PFSK-1 (cell line): ENCODE results near the gene RGL4.

Experiments
- FOXP2 ChIP-seq: optimal IDR thresholded peaks from 2 replicates; pipeline ENCODE3; 2011; ENCODE audit warnings: borderline replicate concordance, control low read depth, inconsistent platforms; ENCODE audit not compliant: insufficient read depth; ENCODE audit errors: extremely low read length, extremely low read depth
- POLR2AphosphoS5 ChIP-seq: IDR thresholded peaks from 2 replicates; pipeline ENCODE4 v1.6.1; 2012; ENCODE audit warnings: low read depth, mild to moderate bottlenecking, control low read depth, low read length, moderate library complexity
- REST ChIP-seq, 2 experiments: IDR thresholded peaks; 2 replicates each; pipeline versions ENCODE4 v1.6.1 to v1.8.0; 2011 to 2012; ENCODE audit warnings: low read depth in 2 of 2, low read length in 2 of 2, control low read depth in 1 of 2, inconsistent platforms in 1 of 2, mild to moderate bottlenecking in 1 of 2, moderate library complexity in 1 of 2; ENCODE audit not compliant: insufficient read depth in 1 of 2
- SIN3A ChIP-seq: IDR thresholded peaks from 2 replicates; pipeline ENCODE4 v1.6.1; 2012; ENCODE audit warnings: mild to moderate bottlenecking, low read length, moderate library complexity, borderline replicate concordance; ENCODE audit not compliant: insufficient read depth
- TAF1 ChIP-seq: IDR thresholded peaks from 2 replicates; pipeline ENCODE4 v1.6.1; 2012; ENCODE audit warnings: low read length, control low read depth, borderline replicate concordance; ENCODE audit not compliant: insufficient read depth

The RGL4 gene

DNA sequence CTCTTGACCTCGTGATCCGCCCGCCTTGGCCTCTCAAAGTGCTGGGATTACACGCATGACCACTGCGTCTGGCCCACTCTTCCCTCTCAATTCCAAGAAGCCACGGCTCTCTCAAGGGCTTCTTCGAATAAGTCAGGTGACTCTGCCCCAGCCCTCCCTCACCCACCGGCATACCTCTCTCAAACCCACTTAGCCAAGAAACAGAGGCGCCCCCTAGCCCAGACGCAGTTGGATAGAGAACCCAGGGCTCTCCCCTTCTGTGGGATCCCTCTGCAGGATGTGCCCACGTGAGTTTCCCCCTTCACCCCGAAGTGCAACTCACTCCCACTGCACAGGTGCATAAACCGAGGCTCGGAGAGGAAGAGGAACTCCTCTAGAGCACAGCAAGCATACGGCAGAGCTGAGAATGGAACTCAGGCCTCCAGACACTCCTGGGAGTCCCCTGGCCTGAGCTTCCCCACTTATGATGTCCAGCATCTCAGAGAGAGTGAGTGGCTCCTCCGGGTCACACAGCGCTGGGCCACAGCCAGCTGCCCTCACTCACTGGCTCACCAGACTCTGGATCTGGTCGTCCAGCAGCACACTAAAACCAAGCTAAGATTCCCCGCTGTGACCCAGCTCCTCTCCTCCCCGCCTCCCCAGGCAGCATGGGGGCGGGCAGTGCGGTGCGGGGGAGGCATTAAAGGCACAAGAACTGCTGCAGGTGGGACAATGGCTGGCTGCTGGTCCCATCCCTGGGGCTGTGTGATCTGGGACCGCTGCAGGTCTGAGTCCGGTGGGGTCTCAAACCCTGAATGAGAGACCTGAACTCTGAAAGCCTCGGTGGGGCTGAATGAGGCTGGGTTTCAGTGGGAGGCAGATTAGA is 16.8 kb upstream of the RGL4 start:
- no peak for TF ChIP-seq POLR2AphosphoS5
- TF ChIP-seq SIN3A, result no peak
- no peak for TF ChIP-seq TAF1
- no peak for TF ChIP-seq REST (IDR thresholded peaks at IDR 0.05; ENCODE audit: insufficient read depth in 1 of 2, low read depth in 2 of 2, low read length in 2 of 2)
- no peak for TF ChIP-seq FOXP2

GRCh38 chr22:23675502-23676415 is 15.1 kb upstream of the RGL4 start:
- no peak for TF ChIP-seq TAF1

DNA sequence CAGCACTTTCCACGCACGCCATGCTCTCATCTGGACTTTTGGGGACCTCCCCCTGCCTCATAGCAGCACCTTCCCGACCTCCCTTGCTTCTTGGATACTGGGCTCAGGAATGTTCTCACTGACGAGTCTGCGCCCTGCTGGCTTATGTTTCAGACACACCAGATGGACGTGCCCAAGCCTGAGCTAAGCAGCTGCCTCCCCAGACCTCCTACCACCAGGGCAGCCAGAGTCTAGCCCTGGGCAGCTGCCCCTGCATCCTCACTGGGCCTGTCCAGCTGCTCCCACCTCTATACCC is 13.2 kb upstream of the RGL4 start:
- no peak for TF ChIP-seq REST (IDR thresholded peaks at IDR 0.05; ENCODE audit: insufficient read depth in 1 of 2, low read depth in 2 of 2, low read length in 2 of 2)
- TF ChIP-seq POLR2AphosphoS5, result no peak
- no peak for TF ChIP-seq TAF1
- TF ChIP-seq SIN3A, result no peak
- TF ChIP-seq FOXP2, result no peak

DNA sequence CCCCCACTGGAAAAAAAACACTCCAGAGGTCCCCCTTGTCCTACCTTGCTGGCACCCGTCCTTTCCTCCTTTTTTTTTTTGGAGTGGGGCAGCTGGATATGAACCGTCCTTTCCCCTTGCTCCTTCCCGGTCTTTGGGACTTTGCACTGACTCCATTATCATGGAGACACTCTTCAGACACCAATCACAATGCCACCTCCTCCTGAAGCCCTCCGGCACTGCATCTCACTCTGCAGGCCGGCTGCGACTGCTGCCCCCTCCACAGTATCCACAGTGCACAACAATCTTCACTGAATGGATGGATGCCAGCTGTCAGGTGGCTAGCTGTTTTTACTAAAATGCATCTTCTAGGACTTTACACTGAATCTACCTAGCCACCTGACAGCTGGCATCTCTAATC is 12.7 kb upstream of the RGL4 start:
- TF ChIP-seq POLR2AphosphoS5 (no peak), REST (IDR thresholded peaks at IDR 0.05; ENCODE audit: insufficient read depth in 1 of 2, low read depth in 2 of 2, low read length in 2 of 2) (no peak), SIN3A (no peak), TAF1 (no peak)

DNA sequence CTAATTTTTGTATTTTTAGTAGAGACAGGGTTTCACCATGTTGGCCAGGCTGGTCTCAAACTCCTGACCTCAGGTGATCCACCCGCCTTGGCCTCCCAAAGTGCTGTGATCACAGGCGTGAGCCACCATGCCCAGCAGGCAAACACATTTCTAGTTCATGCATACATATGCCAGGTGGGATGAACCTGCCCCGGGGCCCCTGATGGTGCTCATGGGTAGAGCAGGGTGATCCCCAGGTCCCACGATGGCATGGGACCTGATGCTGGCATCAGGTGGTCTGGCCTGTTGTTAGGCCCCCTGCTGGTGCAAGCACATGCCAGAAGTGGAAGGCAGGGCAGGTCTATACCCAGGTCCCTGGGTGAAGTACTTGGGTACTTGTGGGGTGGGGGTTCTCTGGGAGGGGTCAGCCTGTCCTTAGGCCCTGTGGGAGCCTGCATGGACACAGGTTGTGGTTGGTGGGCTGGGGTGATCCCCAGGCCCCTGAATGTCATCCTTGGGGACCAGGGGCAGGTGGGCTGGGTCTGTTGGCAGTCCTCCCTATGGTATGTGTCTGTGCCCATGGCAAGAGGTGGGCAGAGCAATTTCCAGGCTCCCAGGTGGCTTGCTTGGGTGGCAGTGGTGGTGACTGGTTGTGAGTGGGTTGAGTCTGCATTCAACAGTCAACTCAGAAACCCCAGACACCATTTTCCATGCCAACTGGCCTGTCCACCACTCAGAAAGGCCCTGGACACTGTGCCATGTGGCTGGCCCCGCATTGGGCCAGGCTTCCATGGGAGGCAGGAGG is 9.6 kb upstream of the RGL4 start:
- TF ChIP-seq TAF1 (no peak), SIN3A (no peak), POLR2AphosphoS5 (no peak)
